Calu3 (cell line): ENCODE measurements around the gene HECW1. TPM values are rescaled to one million over a fixed set of nuclear protein-coding genes. Genes with fewer than 3 reads are reported as not detected.

Experiments used
- BruUV-seq: library from RNA; stranded (reverse); fragments of 400-500 nt; replicated peaks from 2 replicates; lab custom pipeline; 2021; lab: Mats Ljungman, UMichigan
- CTCF ChIA-PET: fragments of 300-600 bp; sonication (Branson Sonifier 250); formaldehyde crosslinking; loops from one replicate; lab custom pipeline; 2022; ENCODE audit warnings: antibody characterized with exemption; lab: Charles Lee
- DNase-seq: peaks from one replicate; pipeline ENCODE4 v3.0.0; 2022
- H3K27ac Mint-ChIP-seq: one replicate; pipeline ENCODE4 v1.8.0; 2022; ENCODE audit warnings: mixed read lengths; ENCODE audit not compliant: unreplicated experiment
- H3K27me3 Mint-ChIP-seq: one replicate; pipeline ENCODE4 v1.8.0; 2022; ENCODE audit warnings: mixed read lengths; ENCODE audit not compliant: unreplicated experiment
- H3K36me3 Mint-ChIP-seq: one replicate; pipeline ENCODE4 v1.8.0; 2022; ENCODE audit warnings: mild to moderate bottlenecking, moderate library complexity, mixed read lengths; ENCODE audit not compliant: insufficient read depth, unreplicated experiment
- H3K4me1 Mint-ChIP-seq: one replicate; pipeline ENCODE4 v1.8.0; 2022; ENCODE audit warnings: mild to moderate bottlenecking, low read depth, mixed read lengths; ENCODE audit not compliant: unreplicated experiment
- H3K4me3 Mint-ChIP-seq: one replicate; pipeline ENCODE4 v1.8.0; 2022; ENCODE audit warnings: mild to moderate bottlenecking, low read depth, moderate library complexity, mixed read lengths; ENCODE audit not compliant: unreplicated experiment
- H3K9me3 Mint-ChIP-seq: one replicate; pipeline ENCODE4 v1.8.0; 2022; ENCODE audit warnings: low read depth, mixed read lengths; ENCODE audit not compliant: unreplicated experiment
- CTCF ChIP-seq: fragments of 200-600 bp; IDR thresholded peaks from one replicate; pipeline ENCODE4 v1.8.0; 2022; ENCODE audit warnings: antibody characterized with exemption; ENCODE audit not compliant: unreplicated experiment
- intact Hi-C: fragments of 100-400 bp; cut with micrococcal nuclease; formaldehyde crosslinking; loops from one replicate; pipeline ENCODE4 v1.10.0; 2022; ENCODE audit not compliant: unreplicated experiment
- total RNA-seq: library from RNA; stranded (reverse); gene quantifications from 2 replicates; pipeline ENCODE4 v1.2.3, GENCODE V29; 2022

Gene HECW1
- total RNA-seq, 1 experiment from 2014 or later = 0.33 TPM

- Mint-ChIP-seq H3K9me3 (no peaks in the 10 kb centered on the region), H3K4me1 (no peaks in the 10 kb centered on the region), H3K36me3 (no peaks in the 10 kb centered on the region), H3K27ac (no peak overlapping the region), H3K27me3 (peaks cover 48% of the 10 kb centered on the region), H3K4me3 (no peak overlapping the region)
- no peak for DNase-seq
- CTCF ChIA-PET = no interaction called here
- no peak for TF ChIP-seq CTCF
- intact Hi-C loops = loop anchor here (10.0 kb wide), 1 partner anchor 117 kb away; no protein-coding TSS in a partner anchor
- no TSS peak for BruUV-seq
These were observed 205.8 kb downstream of the HECW1 start for GRCh38 chr7:43318188-43318770.

- no peaks in the 10 kb centered on the region for H3K9me3 Mint-ChIP-seq
- H3K4me3 Mint-ChIP-seq = no peak overlapping the region
- no TSS peak for BruUV-seq
- H3K27ac Mint-ChIP-seq = no peak overlapping the region
- TF ChIP-seq CTCF = no peak
- no peaks in the 10 kb centered on the region for H3K4me1 Mint-ChIP-seq
- no peak for DNase-seq
- intact Hi-C loops = no loop called here
- peaks cover 38% of the 10 kb centered on the region for H3K27me3 Mint-ChIP-seq
- CTCF ChIA-PET = no interaction called here
- no peaks in the 10 kb centered on the region for H3K36me3 Mint-ChIP-seq
These were observed 213.1 kb downstream of the HECW1 start for GRCh38 chr7:43325595-43325994.

GRCh38 chr7:43328336-43328735 lies 215.9 kb downstream of the HECW1 start:
- H3K27ac Mint-ChIP-seq = no peak overlapping the region

GRCh38 chr7:43328785-43329380 lies 216.4 kb downstream of the HECW1 start:
- BruUV-seq = no TSS peak
- H3K9me3 Mint-ChIP-seq = no peaks in the 10 kb centered on the region
- intact Hi-C loops = no loop called here

More at GRCh38 chr7:43328336-43328735, 215.9 kb downstream of the HECW1 start:
- no peaks in the 10 kb centered on the region for H3K36me3 Mint-ChIP-seq
- CTCF ChIA-PET = interaction anchor here (0.6 kb wide), 1 partner anchor 476 kb away, joined by 3 read pairs; no protein-coding TSS in a partner anchor
- intact Hi-C loops = no loop called here
- no TSS peak for BruUV-seq
- no peaks in the 10 kb centered on the region for H3K9me3 Mint-ChIP-seq
- H3K4me3 Mint-ChIP-seq = no peak overlapping the region
- DNase-seq = no peak
- TF ChIP-seq CTCF = no peak
- peaks cover 19% of the 10 kb centered on the region for H3K27me3 Mint-ChIP-seq
- H3K4me1 Mint-ChIP-seq = no peaks in the 10 kb centered on the region

More at GRCh38 chr7:43328785-43329380, 216.4 kb downstream of the HECW1 start:
- Mint-ChIP-seq H3K36me3 (no peaks in the 10 kb centered on the region), H3K4me1 (no peaks in the 10 kb centered on the region), H3K4me3 (no peak overlapping the region), H3K27me3 (peaks cover 19% of the 10 kb centered on the region), H3K27ac (no peak overlapping the region)
- CTCF ChIA-PET = interaction anchor here (0.6 to 1.0 kb wide), 2 partner anchors 47 to 476 kb away, joined by 3 to 7 read pairs; no protein-coding TSS in a partner anchor
- no peak for DNase-seq
- no peak for TF ChIP-seq CTCF
